Measurements from ENCODE around the gene ZCCHC14. TPM values are rescaled to one million over a fixed set of nuclear protein-coding genes. Genes with fewer than 3 reads are reported as not detected.
"Not testable (repeated sequence)": the region's sequence is repeated elsewhere in the genome, so short reads cannot be mapped to it uniquely, and the experiment has no call there.

ZCCHC14 gene
- total RNA-seq, 2 experiments from 2014 or later, result 8.7 to 10.6 TPM

GRCh38 chr16:87490799-87491521 is 1.9 kb downstream of the ZCCHC14 start:
- H3K4me3 Mint-ChIP-seq, result peak overlapping the region; percentile 74
- H3K9me3 Mint-ChIP-seq, H3K36me3 Mint-ChIP-seq, H3K27me3 Mint-ChIP-seq: not testable (repeated sequence)
- POLR2A ChIA-PET, result interaction anchor here (1.2 to 1.6 kb wide), 3 partner anchors 10 to 97 kb away, joined by 3 to 9 read pairs (median 4); no protein-coding TSS in a partner anchor
- H3K4me1 Mint-ChIP-seq (ENCODE audit: low read depth), result peaks cover 57% of the 10 kb centered on the region
- CTCF ChIA-PET, result interaction anchor here (0.6 to 2.1 kb wide), 2 partner anchors 50 to 74 kb away, joined by 3 to 5 read pairs; no protein-coding TSS in a partner anchor
- intact Hi-C loops (cut with micrococcal nuclease), result loop anchor here (1.0 to 10.0 kb wide), 3 partner anchors 27 to 461 kb away; partner anchors contain the start of gene BANP
- peak overlapping the region; percentile 79 for H3K27ac Mint-ChIP-seq
- peak; percentile 84 for DNase-seq

DNA sequence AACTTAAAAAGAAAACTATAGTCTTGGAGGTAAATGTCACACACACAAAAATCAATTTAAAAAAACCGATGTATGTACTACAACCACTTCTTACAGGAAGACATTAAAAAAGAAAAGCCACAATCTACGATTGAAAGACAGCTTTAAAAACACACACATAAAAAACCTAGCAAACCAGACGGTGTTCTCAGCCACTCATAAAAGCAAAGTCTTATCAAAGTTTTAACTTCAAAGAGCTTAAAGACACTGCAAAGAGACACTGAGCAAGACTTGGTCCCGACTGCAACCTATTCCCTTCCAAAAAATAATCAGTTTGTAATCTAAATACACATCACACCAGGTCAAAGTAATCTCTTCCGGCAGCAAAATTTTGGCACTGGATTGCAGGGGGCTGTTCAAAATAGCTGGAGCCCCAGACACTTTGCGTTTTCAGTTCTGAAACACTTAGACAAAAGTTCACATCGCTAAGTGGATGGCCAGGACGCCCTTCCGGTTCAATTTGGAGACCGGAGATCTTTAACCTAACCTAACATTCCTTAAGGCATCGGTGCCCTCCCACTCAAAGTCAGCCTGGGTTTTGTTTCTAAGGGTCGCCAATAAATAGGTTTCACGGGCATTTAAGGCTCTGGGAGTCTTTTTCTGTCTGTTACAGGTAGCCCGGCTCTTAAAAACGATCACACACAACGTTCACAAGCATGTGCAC is 2.6 kb downstream of the ZCCHC14 start:
- ChIA-PET CTCF (interaction anchor here (0.6 to 2.1 kb wide), 3 partner anchors 51 to 146 kb away, joined by 3 to 6 read pairs (median 5); no protein-coding TSS in a partner anchor), POLR2A (no interaction called here)
- no peaks in the 10 kb centered on the region for H3K9me3 Mint-ChIP-seq
- peaks cover 59% of the 10 kb centered on the region for H3K4me1 Mint-ChIP-seq (ENCODE audit: low read depth)
- no peaks in the 10 kb centered on the region for H3K27me3 Mint-ChIP-seq
- no peak for DNase-seq
- H3K4me3 Mint-ChIP-seq, result peak overlapping the region; percentile 74
- intact Hi-C loops (cut with micrococcal nuclease), result loop anchor here (1.0 to 10.0 kb wide), 3 partner anchors 26 to 462 kb away; partner anchors contain the start of gene BANP
- peak overlapping the region; percentile 79 for H3K27ac Mint-ChIP-seq
- H3K36me3 Mint-ChIP-seq, result peaks cover 6% of the 10 kb centered on the region

DNA sequence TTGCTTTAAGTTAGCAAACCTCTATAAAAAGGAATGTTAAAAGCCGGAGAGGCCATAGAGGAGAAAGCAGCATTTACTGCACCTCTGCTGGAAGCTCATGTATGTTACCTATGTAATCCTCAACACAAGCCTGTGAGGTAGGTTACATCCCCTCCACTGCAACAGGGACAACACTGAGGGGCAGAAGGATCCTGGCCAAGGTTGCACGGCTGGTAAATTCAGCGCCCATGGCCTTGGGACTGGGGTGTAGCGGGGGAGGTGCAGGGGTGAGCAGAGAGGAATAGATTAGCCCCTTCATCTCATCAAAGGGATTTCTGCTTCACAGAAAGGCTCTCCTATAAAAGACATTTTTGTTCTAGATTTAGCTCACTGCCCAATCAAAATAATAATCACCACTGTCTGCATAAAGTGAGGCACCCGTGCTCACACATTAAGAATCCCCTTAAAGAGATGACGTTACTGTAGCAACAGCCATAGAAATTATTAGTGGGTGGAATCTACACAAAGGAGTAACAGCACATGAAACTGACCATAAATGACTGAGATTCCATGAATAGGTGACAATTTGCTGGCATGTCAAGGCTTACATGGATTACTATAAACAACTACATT is 3.3 kb downstream of the ZCCHC14 start:
- Mint-ChIP-seq H3K4me3 (peak overlapping the region; percentile 74), H3K36me3 (peaks cover 6% of the 10 kb centered on the region), H3K9me3 (no peaks in the 10 kb centered on the region), H3K27ac (peak overlapping the region; percentile 79), H3K27me3 (no peaks in the 10 kb centered on the region), H3K4me1 (ENCODE audit: low read depth) (peaks cover 66% of the 10 kb centered on the region)
- CTCF ChIA-PET, result interaction anchor here (1.1 to 2.1 kb wide), 2 partner anchors 72 to 147 kb away, joined by 5 to 6 read pairs; no protein-coding TSS in a partner anchor
- POLR2A ChIA-PET, result interaction anchor here (0.6 kb wide), 1 partner anchor 43 kb away, joined by 7 read pairs; no protein-coding TSS in a partner anchor
- DNase-seq, result no peak
- intact Hi-C loops (cut with micrococcal nuclease), result loop anchor here (1.0 to 10.0 kb wide), 3 partner anchors 25 to 463 kb away; partner anchors contain the start of gene BANP

DNA sequence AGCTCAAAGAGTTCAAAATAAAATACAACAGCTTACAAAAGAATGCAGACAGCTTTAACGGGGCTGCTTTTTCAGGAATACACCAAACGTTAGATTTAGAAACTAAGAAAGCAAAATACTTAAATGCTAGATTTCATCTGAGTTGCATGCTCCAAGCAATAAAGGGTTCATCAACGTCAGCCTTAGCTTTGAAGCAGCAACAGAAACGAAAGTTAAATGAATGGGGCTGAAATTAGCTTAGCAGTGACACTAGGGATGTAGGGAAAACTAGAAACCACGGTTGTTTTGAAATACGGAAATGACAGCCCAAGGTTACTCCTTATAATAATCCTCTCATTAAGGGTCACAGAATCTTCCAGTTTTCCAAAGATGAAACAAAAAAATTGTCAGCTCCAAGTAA is 3.9 kb downstream of the ZCCHC14 start:
- Mint-ChIP-seq H3K4me3 (peak overlapping the region; percentile 74), H3K4me1 (ENCODE audit: low read depth) (peaks cover 71% of the 10 kb centered on the region)
- DNase-seq; CTCF ChIA-PET; H3K36me3 Mint-ChIP-seq; H3K27ac Mint-ChIP-seq; intact Hi-C loops (cut with micrococcal nuclease); H3K9me3 Mint-ChIP-seq; H3K27me3 Mint-ChIP-seq: not testable (repeated sequence)
- POLR2A ChIA-PET, result interaction anchor here (0.6 kb wide), 1 partner anchor 42 kb away, joined by 7 read pairs; no protein-coding TSS in a partner anchor

- Mint-ChIP-seq H3K36me3 (peaks cover 8% of the 10 kb centered on the region), H3K4me1 (ENCODE audit: low read depth) (peaks cover 76% of the 10 kb centered on the region), H3K9me3 (no peaks in the 10 kb centered on the region), H3K4me3 (peak overlapping the region; percentile 53), H3K27ac (peak overlapping the region; percentile 5), H3K27me3 (no peaks in the 10 kb centered on the region)
- ChIA-PET POLR2A (no interaction called here), CTCF (interaction anchor here (1.2 kb wide), 1 partner anchor 149 kb away, joined by 4 read pairs; no protein-coding TSS in a partner anchor)
- intact Hi-C loops (cut with micrococcal nuclease), result no loop called here
- DNase-seq, result peak; percentile 48
Measured at GRCh38 chr16:87487361-87487924, 5.4 kb downstream of the ZCCHC14 start.

- H3K27ac Mint-ChIP-seq, result peak overlapping the region; percentile 87
- no peak for DNase-seq
- CTCF ChIA-PET, result interaction anchor here (0.7 to 1.2 kb wide), 2 partner anchors 70 to 150 kb away, joined by 3 to 4 read pairs; no protein-coding TSS in a partner anchor
- no peaks in the 10 kb centered on the region for H3K27me3 Mint-ChIP-seq
- peaks cover 82% of the 10 kb centered on the region for H3K4me1 Mint-ChIP-seq (ENCODE audit: low read depth)
- H3K9me3 Mint-ChIP-seq, result no peaks in the 10 kb centered on the region
- POLR2A ChIA-PET, result no interaction called here
- peak overlapping the region; percentile 6 for H3K4me3 Mint-ChIP-seq
- intact Hi-C loops (cut with micrococcal nuclease), result no loop called here
- H3K36me3 Mint-ChIP-seq, result peaks cover 8% of the 10 kb centered on the region
Measured at GRCh38 chr16:87486713-87487247, 6.0 kb downstream of the ZCCHC14 start.

- intact Hi-C loops (cut with micrococcal nuclease), result no loop called here
- POLR2A ChIA-PET, result interaction anchor here (1.5 kb wide), 1 partner anchor 29 kb away, joined by 8 read pairs; no protein-coding TSS in a partner anchor
- CTCF ChIA-PET, result interaction anchor here (0.7 kb wide), 1 partner anchor 69 kb away, joined by 3 read pairs; no protein-coding TSS in a partner anchor
Measured at GRCh38 chr16:87486282-87486681, 6.5 kb downstream of the ZCCHC14 start.

GRCh38 chr16:87485792-87486191 is 7.0 kb downstream of the ZCCHC14 start:
- Mint-ChIP-seq H3K4me3 (peak overlapping the region; percentile 57), H3K4me1 (ENCODE audit: low read depth) (peaks cover 83% of the 10 kb centered on the region), H3K27ac (peak overlapping the region; percentile 87)
- H3K36me3 Mint-ChIP-seq; H3K9me3 Mint-ChIP-seq; CTCF ChIA-PET; H3K27me3 Mint-ChIP-seq; DNase-seq; intact Hi-C loops (cut with micrococcal nuclease): not testable (repeated sequence)
- POLR2A ChIA-PET, result interaction anchor here (1.5 kb wide), 1 partner anchor 28 kb away, joined by 8 read pairs; no protein-coding TSS in a partner anchor

More at GRCh38 chr16:87486282-87486681, 6.5 kb downstream of the ZCCHC14 start:
- Mint-ChIP-seq H3K36me3 (peaks cover 6% of the 10 kb centered on the region), H3K9me3 (no peaks in the 10 kb centered on the region), H3K4me3 (peak overlapping the region; percentile 57), H3K27ac (peak overlapping the region; percentile 87), H3K4me1 (ENCODE audit: low read depth) (peaks cover 84% of the 10 kb centered on the region), H3K27me3 (no peaks in the 10 kb centered on the region)
- no peak for DNase-seq

DNA sequence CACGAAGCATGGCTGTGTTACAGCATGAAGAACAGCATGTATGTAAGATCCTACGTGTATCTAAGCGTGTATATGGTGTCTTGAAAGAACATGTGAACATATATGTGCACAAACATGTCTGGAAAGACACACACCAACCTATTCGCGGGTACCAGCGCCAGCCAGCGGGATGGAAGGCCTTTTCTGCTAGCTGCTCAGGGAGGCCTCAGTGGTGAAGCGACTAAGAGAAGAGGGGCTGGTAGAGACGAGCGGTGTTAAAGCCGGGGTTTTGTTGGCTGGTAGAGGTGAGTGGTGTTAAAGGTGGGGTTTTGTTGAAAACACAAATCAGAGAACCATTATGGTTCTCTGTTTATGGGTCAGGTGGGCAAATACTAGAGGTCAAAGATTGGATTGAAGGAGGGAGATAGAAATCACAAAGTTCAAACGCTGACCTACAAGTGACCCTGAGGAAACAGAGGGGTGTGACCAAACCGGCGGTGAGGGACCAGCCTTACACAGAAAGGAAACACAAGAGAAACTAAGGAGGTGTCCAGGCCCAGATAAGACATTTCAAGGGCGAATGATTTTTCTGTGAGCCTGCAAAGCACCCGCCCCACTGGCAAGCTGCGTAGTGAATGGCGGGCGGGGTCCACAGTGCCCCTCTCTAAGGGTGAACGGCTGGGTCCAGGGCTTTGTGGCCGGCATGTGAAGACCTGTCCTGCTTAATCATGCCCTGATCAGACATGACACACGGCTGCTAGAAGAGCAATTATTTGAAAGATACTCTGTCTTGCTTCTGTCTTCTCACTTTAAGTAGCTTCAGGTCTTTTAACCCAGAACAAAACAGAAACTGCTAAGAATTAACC is 8.1 kb downstream of the ZCCHC14 start:
- intact Hi-C loops (cut with micrococcal nuclease), result no loop called here
- Mint-ChIP-seq H3K4me1 (ENCODE audit: low read depth) (peaks cover 74% of the 10 kb centered on the region), H3K27ac (peak overlapping the region; percentile 87), H3K4me3 (peak overlapping the region; percentile 14), H3K36me3 (peaks cover 5% of the 10 kb centered on the region), H3K9me3 (no peaks in the 10 kb centered on the region), H3K27me3 (no peaks in the 10 kb centered on the region)
- ChIA-PET CTCF (no interaction called here), POLR2A (interaction anchor here (1.5 kb wide), 1 partner anchor 27 kb away, joined by 8 read pairs; no protein-coding TSS in a partner anchor)
- no peak for DNase-seq

GRCh38 chr16:87483481-87483880 is 9.3 kb downstream of the ZCCHC14 start:
- H3K9me3 Mint-ChIP-seq, result no peaks in the 10 kb centered on the region
- no peak for DNase-seq
- intact Hi-C loops (cut with micrococcal nuclease), result no loop called here
- H3K27ac Mint-ChIP-seq, result no peak overlapping the region
- ChIA-PET CTCF (no interaction called here), POLR2A (no interaction called here)
- peaks cover 62% of the 10 kb centered on the region for H3K4me1 Mint-ChIP-seq (ENCODE audit: low read depth)
- H3K4me3 Mint-ChIP-seq, result no peak overlapping the region
- no peaks in the 10 kb centered on the region for H3K27me3 Mint-ChIP-seq
- H3K36me3 Mint-ChIP-seq, result peaks cover 5% of the 10 kb centered on the region

Measured in activated CD4-positive, alpha-beta memory T cell treated with anti-CD3 and anti-CD28 coated beads for 36 hours (primary cell).